ENCODE results near the gene KLHL29.

GRCh38 chr2:23651187-23652080 lies 266.5 kb downstream of the KLHL29 start:
- no peak for TF ChIP-seq CTCF (conservative IDR thresholded peaks at IDR 0.05)
- TF ChIP-seq ZFX (IDR thresholded peaks at IDR 0.05), result no peak
